ENCODE measurements around the gene CHERP.
"Not testable (repeated sequence)": the region's sequence is repeated elsewhere in the genome, so short reads cannot be mapped to it uniquely, and the experiment has no call there.

The CHERP gene

DNA sequence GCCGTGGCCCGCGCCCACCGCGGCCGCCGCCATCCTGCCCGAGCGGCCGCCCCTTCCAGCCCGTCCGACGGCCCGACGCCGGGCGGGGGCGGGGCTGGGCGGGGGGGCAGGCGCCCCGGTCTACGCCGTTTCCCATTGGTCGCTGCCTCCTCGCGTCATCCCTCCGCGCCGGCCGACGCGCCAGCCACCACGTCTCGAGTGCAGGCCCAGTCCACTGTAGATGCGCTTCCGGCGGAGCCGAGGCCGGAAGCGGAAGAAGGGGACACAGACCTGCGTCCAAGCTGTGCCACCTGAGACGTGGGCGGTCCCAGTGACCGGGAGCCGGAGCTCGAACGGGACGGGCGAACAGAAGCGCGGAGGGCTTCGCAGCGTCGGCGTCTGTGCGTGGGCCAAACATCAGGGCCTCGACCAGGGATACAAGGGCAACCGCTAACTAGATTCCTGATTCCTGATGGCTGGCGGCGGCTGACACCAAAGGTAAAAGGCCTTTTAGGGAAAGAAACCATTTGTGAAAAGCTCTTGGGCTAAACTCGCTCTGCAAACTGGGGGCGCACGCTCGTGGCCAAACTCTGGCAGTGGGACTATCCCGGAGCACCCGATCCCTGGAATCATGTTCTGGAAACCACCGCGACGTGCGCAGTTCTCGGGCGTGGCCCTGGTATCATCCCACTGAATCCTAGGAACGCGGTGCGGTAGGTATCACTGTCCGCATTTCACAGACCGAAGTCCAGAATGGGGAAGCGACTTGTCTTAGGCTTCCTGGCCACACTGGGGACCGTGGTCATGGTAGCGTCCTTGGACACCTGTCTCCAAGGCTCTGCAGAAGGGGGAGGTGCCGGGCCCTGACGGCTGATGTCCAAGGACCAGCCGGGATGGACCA is 30.3 kb upstream of the CHERP start, which contains the start of gene SLC35E1:
Gene SLC35E1 (minus strand): TSS at position 84 of the 880 bp plus-strand sequence. CDS start 51 bp downstream, at position 33.
- no peak for TF ChIP-seq JUND (IDR thresholded peaks at IDR 0.05; ENCODE audit: low read depth)
- peak; percentile 97 to 98 for DNase-seq (ENCODE audit: low read depth in 1 of 2, low spot score in 1 of 2)
- in situ Hi-C loops (cut with HindIII; ENCODE audit: low pct_unique_long_range_greater_than_20kb, low sequenced_read_pairs): no loop called here

DNA sequence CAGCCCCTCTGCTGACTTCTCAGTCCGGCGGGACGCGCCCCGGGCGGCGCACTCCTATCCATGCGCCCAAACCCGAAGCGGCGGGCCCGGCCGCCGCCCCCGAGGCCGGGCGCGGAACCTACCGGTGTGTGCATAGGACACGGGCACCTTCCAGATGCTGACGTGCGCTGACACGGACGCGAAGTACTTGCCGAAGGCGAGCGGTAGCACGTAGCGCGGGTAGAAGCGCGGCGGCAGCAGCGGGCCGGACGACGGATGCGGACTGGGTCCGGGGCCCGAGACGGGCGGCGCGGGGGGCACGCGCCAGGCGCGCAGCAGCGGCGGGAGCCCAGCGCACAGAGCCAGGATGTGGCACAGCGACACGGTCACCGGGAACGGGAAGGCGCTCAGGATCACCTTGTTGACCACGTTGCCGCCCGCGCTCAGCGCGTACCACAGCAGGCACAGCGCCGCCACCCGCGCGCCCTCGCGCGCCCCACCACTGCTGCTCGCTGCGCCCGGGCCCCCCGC is 29.6 kb upstream of the CHERP start:
- peak in 1 of 2 experiments; percentile 24 for DNase-seq (ENCODE audit: low read depth in 1 of 2, low spot score in 1 of 2)
- TF ChIP-seq JUND (IDR thresholded peaks at IDR 0.05; ENCODE audit: low read depth): no peak

DNA sequence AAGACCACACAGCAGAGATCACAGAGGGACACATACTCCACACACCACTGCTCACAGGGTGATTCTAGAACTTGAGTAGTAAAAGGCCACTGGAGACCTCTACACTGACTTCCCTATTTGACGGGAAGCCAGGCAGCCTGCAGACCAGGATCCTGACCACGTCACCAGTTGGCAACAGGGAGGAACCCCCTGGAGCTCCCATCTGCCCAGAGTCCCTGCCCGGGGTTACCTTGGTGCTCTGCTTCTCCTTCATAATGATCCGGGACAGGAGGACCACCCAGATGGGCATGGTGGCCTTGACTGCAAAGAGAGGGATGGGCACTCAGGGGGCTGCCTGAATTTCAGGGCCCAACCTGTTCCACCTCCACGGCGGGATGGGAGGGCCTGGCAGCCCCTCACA is 29.0 kb upstream of the CHERP start:
- peak in 1 of 2 experiments; percentile 9 for DNase-seq (ENCODE audit: low read depth in 1 of 2, low spot score in 1 of 2)
- in situ Hi-C loops (cut with HindIII; ENCODE audit: low pct_unique_long_range_greater_than_20kb, low sequenced_read_pairs): no loop called here
- TF ChIP-seq JUND (IDR thresholded peaks at IDR 0.05; ENCODE audit: low read depth): no peak

More for the DNA sequence above, 29.6 kb upstream of the CHERP start:
- in situ Hi-C loops (cut with HindIII; ENCODE audit: low pct_unique_long_range_greater_than_20kb, low sequenced_read_pairs): no loop called here

- DNase-seq (ENCODE audit: low read depth in 1 of 2, low spot score in 1 of 2): no peak
- TF ChIP-seq JUND (IDR thresholded peaks at IDR 0.05; ENCODE audit: low read depth): no peak
- in situ Hi-C loops (cut with HindIII; ENCODE audit: low pct_unique_long_range_greater_than_20kb, low sequenced_read_pairs): no loop called here
These were observed 27.5 kb upstream of the CHERP start for GRCh38 chr19:16569609-16570320.

DNA sequence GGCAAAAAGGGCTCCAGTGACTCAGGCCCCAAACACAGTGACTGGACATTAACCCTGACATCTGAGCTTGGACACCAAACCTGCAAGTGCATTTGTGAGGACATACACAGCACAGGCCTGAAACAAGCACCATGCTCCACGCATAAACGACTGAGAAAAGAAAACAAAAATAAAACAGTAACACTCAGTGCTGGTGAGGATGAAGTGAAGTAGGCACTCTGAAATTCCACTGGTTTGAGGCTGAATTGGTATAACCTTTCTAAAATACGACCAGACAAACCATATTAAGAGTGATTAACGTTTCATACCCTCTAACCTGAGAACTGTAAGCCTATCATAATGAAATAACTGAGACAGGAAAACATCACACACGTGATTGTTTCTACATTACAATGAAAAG is 24.5 kb upstream of the CHERP start:
- TF ChIP-seq JUND (IDR thresholded peaks at IDR 0.05; ENCODE audit: low read depth): no peak
- no peak for DNase-seq (ENCODE audit: low read depth in 1 of 2, low spot score in 1 of 2)
- in situ Hi-C loops (cut with HindIII; ENCODE audit: low pct_unique_long_range_greater_than_20kb, low sequenced_read_pairs): no loop called here

GRCh38 chr19:16566161-16566560 is 23.9 kb upstream of the CHERP start:
- in situ Hi-C loops (cut with HindIII; ENCODE audit: low pct_unique_long_range_greater_than_20kb, low sequenced_read_pairs): no loop called here
- no peak for DNase-seq (ENCODE audit: low read depth in 1 of 2, low spot score in 1 of 2)
- TF ChIP-seq JUND (IDR thresholded peaks at IDR 0.05; ENCODE audit: low read depth): no peak

DNA sequence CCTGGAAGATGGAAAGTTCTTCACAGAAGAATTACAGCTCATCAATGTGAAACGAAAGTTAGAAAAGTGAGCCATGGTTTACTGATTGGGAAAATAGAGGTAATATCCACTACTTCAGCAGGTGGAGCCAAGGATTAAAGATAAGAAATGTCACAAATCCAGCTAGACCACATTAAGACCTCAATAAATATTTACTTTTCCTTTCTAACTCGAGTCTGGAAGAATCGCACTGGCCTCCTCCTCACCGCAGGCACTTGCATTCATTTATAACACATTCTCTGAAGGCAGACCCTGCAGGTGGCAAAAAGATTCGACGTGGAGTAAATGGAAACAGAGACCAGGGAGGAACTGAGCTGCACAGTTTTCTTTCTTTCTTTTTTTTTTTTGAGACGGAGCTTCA is 22.6 kb upstream of the CHERP start:
- in situ Hi-C loops (cut with HindIII; ENCODE audit: low pct_unique_long_range_greater_than_20kb, low sequenced_read_pairs): no loop called here
- TF ChIP-seq JUND (IDR thresholded peaks at IDR 0.05; ENCODE audit: low read depth): no peak
- peak; percentile 26 to 65 for DNase-seq (ENCODE audit: low read depth in 1 of 2, low spot score in 1 of 2)

DNA sequence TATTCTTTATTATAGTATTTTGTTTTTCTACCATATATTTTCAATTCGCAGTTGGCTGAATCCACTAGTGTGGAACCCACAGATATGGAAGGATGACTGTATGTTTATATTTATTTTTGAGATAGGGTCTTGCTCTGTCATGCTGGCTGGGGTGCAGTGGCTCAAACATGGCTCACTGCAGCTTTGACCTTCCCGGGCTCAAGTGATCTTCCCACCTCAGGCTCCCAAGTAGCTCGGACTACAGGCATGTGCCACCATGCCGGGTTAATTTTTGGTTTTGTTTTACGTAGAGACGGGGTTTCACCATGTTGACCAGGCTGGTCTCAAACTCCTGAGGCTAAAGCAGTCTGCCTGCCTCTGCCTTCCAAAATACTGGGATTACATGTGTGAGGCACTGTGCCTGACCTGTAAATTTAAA is 20.4 kb upstream of the CHERP start:
- in situ Hi-C loops (cut with HindIII; ENCODE audit: low pct_unique_long_range_greater_than_20kb, low sequenced_read_pairs): no loop called here

GRCh38 chr19:16561382-16561781 is 19.1 kb upstream of the CHERP start:
- no peak for TF ChIP-seq JUND (IDR thresholded peaks at IDR 0.05; ENCODE audit: low read depth)
- DNase-seq (ENCODE audit: low read depth in 1 of 2, low spot score in 1 of 2): no peak
- in situ Hi-C loops (cut with HindIII; ENCODE audit: low pct_unique_long_range_greater_than_20kb, low sequenced_read_pairs): no loop called here

More for the DNA sequence above, 20.4 kb upstream of the CHERP start:
- DNase-seq (ENCODE audit: low read depth in 1 of 2, low spot score in 1 of 2): no peak
- TF ChIP-seq JUND (IDR thresholded peaks at IDR 0.05; ENCODE audit: low read depth): no peak

DNA sequence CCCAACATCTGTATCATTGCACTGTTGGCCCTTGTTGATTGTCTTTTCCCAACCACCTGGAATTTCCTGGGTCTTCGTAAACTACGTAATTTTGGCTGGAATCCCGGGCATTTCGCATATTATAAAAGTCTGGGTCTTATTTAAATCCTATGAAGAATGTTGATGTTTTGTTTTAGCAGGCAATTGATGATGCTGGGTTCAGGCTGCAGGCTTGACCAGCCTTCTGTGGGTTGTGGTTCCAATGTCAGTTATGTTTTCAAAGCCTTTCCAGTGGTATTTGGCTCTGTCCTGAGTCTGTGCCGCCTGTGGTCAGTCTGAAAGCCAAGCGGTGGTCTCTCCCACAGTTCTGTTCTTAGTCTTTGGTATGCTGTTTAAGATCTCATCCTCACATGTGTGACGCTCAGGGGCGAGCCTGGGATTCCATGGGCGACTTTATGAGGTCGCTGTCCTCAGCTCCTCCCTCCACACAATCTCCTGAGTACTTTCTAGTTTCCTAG is 17.6 kb upstream of the CHERP start:
- in situ Hi-C loops (cut with HindIII; ENCODE audit: low pct_unique_long_range_greater_than_20kb, low sequenced_read_pairs): no loop called here
- TF ChIP-seq JUND (IDR thresholded peaks at IDR 0.05; ENCODE audit: low read depth): no peak
- DNase-seq (ENCODE audit: low read depth in 1 of 2, low spot score in 1 of 2): no peak

GRCh38 chr19:16554776-16555175 is 12.5 kb upstream of the CHERP start:
- no peak for DNase-seq (ENCODE audit: low read depth in 1 of 2, low spot score in 1 of 2)
- in situ Hi-C loops (cut with HindIII; ENCODE audit: low pct_unique_long_range_greater_than_20kb, low sequenced_read_pairs): no loop called here
- TF ChIP-seq JUND (IDR thresholded peaks at IDR 0.05; ENCODE audit: low read depth): no peak

DNA sequence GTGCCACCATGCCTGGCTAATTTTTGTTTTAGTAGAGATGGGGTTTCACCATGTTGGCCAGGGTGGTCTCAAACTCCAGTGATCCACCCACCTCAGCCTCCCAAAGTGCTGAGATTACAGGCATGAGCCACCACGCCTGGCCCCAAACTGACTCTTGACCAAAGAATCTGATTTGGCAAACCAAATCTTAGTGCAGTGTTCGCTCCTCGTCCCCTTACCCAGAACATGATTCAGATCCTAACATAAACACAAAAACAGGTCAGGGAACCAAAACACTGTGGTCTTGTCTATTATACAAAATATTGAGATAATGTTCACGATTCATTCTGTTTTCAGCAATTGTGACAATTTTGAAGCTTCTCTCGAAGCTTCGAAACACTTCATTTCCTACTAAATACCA is 9.7 kb upstream of the CHERP start:
- in situ Hi-C loops (cut with HindIII; ENCODE audit: low pct_unique_long_range_greater_than_20kb, low sequenced_read_pairs); DNase-seq (ENCODE audit: low read depth in 1 of 2, low spot score in 1 of 2): not testable (repeated sequence)

GRCh38 chr19:16548956-16549355 is 6.7 kb upstream of the CHERP start:
- DNase-seq (ENCODE audit: low read depth in 1 of 2, low spot score in 1 of 2): no peak
- no peak for TF ChIP-seq JUND (IDR thresholded peaks at IDR 0.05; ENCODE audit: low read depth)
- in situ Hi-C loops (cut with HindIII; ENCODE audit: low pct_unique_long_range_greater_than_20kb, low sequenced_read_pairs): no loop called here
